GM21423 (cell line): Measurements from ENCODE around the gene CLEC9A.
"Not testable (repeated sequence)": the region's sequence is repeated elsewhere in the genome, so short reads cannot be mapped to it uniquely, and the experiment has no call there.

Source experiments
- ATAC-seq: cut with Tn5 transposase; IDR thresholded peaks from one replicate; pipeline ENCODE4 v1.9.1; 2021; ENCODE audit warnings: mild to moderate bottlenecking, moderate library complexity; ENCODE audit not compliant: unreplicated experiment

The CLEC9A gene

DNA sequence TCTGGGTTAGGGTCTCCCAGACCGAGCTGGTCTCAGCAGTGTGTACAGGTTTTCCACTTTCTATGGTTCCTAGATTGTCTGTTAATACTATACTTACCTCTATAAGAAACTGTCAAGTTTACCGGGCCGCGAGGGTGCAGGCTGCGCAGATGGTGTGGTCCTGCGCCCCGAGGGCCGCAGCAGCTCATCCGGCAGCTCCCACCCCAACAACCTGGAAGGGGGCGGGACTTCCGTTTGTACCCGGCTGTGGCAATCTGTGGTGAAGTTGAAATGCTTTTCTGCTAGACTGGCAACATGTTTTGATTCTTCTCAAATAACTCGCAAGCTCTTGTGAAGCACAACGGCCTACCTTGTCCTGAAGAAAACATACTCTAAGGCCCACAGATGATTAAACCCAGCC is at the start of gene CLEC9A:
Gene CLEC9A, plus strand, starts transcription at position 237 of the 400 bp plus-strand sequence. CDS start 22,006 bp downstream, outside the sequence.
- ATAC-seq, result no peak

GRCh38 chr12:9991876-9992275 is 38.6 kb upstream of the CLEC9A start:
- ATAC-seq, result no peak

DNA sequence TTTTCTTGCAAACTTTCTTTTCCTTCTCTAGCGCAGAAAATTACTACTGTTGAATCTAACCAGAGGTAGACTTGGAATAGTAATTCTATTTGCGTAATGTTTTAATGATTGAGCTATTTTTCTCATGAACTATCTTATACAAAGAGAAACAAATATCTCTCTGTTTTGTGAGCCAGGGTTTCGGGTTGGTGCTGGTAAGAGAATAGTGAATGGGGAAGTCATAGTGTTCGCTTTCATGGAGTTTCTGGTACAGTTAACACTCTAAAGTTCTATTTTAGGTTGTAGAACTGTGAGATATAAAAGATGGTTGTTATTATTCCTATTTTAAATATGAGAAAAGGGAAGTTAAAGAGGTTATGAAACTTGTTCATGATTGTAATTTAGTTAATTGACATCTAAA is 38.2 kb upstream of the CLEC9A start:
- no peak for ATAC-seq

DNA sequence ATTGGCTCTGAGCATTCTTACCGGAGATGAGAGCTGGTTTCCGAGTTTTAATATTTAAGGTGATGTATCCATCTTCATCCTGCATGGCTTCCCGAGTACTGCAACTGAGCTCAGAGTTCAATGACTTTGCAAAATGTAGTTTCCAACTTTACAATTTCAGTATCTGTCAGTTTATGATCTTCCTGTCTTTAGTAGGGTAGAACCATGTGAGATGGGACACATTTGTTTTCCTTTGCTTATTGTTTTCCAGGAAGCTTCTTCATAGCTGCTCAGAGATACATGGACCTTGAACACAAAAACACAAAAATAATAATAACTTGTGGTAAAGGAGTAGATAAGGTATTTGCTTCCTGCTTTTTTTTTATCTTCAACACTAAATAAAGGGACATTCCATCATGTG is 31.5 kb upstream of the CLEC9A start, which contains the start of gene CLEC1B:
Gene CLEC1B, minus strand, starts transcription at position 106 of the 400 bp plus-strand sequence. Its CDS starts 21 bp downstream, at position 85.
- no peak for ATAC-seq

DNA sequence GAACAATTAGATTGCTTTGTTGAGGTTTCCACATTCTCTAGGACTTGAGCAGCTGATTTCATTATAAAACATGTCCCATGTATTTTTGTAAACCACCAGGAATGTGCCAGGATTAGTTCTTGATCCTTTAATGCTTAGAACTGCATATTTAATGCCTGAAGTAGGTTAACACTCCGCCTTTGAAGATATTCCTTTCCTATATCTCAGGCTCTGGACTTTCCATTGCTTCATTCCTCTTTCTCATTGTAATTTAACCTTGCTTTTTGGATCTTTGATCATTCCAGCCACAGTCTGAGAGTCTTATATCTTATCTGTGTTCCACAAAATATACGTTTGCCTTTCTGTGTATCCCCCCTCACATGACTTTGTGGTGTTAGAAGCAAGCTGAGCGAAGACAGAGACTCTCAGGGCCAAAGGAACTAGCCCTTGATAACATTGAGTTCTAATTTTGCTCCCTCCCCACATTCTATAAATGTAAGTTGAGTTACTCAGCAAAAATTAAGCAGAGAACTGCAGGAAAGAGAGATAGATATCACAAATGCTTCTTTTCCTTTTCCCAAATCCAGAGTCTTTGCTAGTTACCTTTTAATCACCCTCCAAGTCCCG is 29.2 kb upstream of the CLEC9A start:
- no peak for ATAC-seq

DNA sequence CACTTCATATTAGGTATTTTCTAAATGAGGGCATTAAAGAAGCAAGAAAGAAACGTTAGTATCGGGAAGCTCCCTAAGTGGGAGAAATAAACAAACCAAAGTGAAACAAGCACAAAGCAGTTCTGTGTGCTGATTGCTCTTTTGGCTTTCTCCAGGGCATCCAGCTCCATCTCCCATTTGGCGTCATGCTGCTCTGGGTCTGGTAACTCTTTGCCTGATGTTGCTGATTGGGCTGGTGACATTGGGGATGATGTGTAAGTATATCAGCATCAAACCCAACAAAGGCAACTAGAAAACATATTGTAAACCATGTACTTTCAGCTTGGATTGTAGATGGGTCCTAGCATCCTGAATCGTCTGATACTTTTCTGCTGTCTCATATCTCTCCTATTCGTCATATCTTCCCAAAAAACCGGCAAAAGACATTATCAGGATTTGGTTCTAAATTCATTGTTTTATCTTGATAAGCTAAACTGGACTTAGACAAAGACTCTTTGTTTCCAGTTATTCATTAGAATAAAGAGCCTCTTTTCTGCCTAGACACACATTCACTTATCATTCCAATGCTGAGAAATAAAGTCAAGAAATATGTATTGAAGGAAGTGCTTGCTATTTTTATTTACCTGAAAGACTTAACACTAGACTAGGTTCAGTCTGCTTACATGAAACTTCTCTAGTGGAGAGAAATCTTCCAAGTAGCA is 17.7 kb upstream of the CLEC9A start:
- ATAC-seq, result no peak

DNA sequence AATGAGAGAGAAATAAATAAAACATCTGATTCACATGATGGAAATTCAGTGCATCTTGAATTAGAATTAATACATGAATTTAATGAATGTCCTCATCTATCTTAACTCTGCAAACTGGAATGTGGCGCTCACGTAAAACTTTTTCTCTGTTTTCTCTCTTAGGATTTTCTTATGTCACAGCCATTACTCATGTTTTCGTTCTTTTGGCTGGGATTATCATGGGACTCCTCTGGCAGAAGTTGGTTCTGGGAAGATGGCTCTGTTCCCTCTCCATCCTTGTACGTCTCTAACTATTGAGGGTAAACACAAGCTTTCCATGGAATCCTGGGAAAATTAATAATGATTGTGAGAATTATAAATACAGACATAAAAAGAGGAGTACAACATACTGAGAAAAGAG is 15.0 kb upstream of the CLEC9A start:
- no peak for ATAC-seq

DNA sequence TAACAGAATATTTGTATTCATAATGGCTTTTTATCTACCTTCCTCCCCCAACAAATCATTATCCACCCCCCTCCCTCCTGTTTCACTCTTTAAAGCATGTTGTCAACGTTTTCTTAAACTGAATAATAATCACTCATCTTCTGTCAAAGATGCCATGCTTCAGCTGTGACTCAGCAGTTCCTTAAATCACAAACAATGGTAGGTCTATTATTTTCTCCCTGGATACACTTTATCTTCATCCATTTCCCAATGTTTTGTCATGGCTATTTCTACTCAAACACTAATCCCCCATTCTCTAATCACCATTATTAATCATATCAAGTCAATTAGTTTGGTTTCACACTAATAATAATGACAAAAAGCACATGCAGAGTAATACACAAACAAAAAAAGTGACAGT is 13.6 kb upstream of the CLEC9A start:
- no peak for ATAC-seq

DNA sequence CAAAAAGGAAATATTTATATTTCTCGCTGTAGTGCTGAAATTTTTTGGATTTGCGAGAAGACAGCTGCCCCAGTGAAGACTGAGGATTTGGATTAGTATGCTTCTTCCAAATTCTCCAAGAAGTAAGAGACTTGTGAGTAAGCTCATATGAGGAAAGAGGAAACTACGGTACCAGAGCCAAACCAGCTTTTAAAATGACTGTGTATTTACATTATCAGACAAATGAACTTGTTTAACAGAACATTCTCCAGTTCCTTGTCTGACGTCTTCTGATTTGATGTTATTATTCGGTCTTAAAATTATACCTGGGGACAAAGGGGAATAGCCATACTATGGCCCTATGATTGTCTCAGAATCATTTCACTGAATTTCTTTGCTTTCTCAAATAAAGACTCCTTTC is 12.1 kb upstream of the CLEC9A start:
- no peak for ATAC-seq

DNA sequence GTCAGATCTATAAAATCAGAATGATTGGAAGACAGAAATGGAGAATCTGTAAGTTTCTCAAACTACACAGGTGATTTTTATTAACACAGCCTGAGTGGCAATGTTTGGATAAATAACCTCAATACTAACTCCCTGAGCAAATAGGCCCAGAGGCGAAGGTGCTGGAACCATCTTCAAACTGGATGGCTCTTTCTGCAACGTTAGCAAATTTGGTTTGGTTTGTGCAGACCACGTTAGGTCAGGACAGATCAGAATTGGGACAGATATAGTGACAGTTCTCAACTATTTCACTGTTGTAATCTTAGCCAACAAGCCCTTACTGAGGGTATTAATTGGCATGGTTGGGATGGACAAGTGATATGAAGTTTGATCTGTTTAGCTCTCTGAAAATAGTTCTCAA is 9.1 kb upstream of the CLEC9A start:
- no peak for ATAC-seq

- ATAC-seq, result no peak
These were observed 5.2 kb upstream of the CLEC9A start for GRCh38 chr12:10025236-10025635.

- ATAC-seq, result not testable (repeated sequence)
These were observed 3.8 kb upstream of the CLEC9A start for GRCh38 chr12:10026666-10027065.

- no peak for ATAC-seq
These were observed 3.2 kb upstream of the CLEC9A start for GRCh38 chr12:10027311-10027710.

DNA sequence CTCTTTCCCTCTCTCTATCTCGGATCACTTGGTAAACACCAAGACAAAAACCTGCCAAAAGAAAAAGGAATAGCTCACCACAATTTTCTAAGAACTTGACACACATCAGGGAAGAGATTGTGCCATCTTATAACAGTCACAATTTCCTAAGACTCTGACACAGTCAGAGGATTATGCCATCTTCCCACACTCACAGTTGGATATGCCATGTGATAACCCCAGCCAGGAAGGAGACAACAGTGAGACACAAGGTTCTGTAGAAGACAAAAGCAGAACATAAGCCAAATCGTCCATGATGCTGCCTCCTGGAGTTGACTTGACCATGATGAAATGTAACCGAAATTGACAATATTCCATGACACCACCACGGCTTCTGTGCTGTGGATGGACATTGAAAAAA is 2.8 kb upstream of the CLEC9A start:
- no peak for ATAC-seq

- no peak for ATAC-seq
These were observed 839 bp downstream of the CLEC9A start for GRCh38 chr12:10031321-10031720.

- ATAC-seq, result no peak
These were observed 1.3 kb downstream of the CLEC9A start for GRCh38 chr12:10031771-10032175.

GRCh38 chr12:10033783-10034545 is 3.5 kb downstream of the CLEC9A start:
- no peak for ATAC-seq

DNA sequence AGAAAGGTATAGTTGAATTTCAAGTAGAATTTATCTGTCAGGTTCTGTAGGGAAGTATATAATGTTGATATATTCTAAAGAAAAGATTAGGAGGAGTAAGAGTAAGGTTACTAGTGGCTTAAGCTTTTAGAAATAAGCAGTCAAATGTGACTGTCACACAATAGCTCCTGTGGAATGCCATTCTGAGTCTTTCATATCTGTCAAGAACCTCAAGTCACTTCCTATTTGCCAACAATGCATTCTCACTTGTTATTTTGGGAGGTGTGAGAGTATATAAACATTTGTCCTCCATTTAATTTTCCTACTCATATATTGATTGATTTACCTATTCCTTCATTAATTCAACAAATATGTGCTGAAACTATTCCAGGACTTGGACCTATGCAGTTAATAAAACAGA is 11.7 kb downstream of the CLEC9A start:
- no peak for ATAC-seq

- ATAC-seq, result no peak
These were observed 18.0 kb downstream of the CLEC9A start for GRCh38 chr12:10048526-10048925.

DNA sequence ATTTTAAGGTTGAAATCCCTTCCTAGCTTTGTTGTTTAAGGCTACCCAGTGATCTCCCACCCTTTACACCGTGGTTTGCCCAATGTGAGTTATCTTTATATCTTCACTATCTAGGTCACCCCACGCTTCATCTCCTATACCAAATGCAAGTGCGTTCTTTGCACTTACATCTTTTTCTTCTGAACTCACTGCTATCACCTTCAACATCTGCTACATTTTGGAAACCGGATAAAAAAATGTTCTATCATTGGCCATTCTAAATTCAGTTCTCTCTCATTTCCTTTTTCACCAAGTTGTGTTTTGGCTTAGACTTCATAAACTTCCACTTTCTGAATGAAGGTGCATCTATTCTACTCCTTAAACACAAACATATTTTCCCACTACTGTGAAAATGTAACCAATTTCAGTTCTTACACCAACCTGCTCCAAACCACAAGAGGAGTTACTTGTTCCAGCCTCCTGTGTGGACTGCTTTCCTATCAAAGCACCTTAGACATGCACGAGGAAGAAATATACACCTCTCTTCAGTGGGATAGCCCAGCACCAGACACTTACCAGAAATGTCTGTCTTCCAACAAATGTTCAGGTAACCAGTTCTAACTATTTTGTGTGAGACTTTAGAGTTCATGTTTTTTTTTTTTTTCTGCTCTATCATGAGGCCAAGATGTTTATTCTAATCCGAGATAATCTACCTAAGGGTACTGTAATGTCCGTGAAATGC is 21.9 kb downstream of the CLEC9A start:
- no peak for ATAC-seq

- ATAC-seq, result no peak
These were observed 27.9 kb downstream of the CLEC9A start for GRCh38 chr12:10058387-10058786.
